Endothelial cell of umbilical vein (primary cell): ENCODE measurements around the gene SYNGAP1. TPM values are rescaled to one million over a fixed set of nuclear protein-coding genes. Genes with fewer than 3 reads are reported as not detected.

Experiments used
- BruUV-seq: library from RNA; stranded (reverse); fragments of 400-500 nt; replicated peaks from 2 replicates; lab custom pipeline; 2021; lab: Mats Ljungman, UMichigan
- CTCF ChIA-PET: fragments of 300-600, 350-600 bp; sonication (Branson Sonifier 250); formaldehyde crosslinking; loops from one replicate; lab custom pipeline; 2021; ENCODE audit warnings: antibody characterized with exemption, inconsistent platforms; lab: Charles Lee
- POLR2A ChIA-PET: fragments of 300-600, 350-600 bp; sonication (Branson Sonifier 250); formaldehyde crosslinking; loops from one replicate; lab custom pipeline; 2021; ENCODE audit warnings: antibody characterized with exemption, inconsistent platforms; lab: Charles Lee
- DNase-seq: peaks from one replicate; pipeline ENCODE4 v3.0.0-alpha.2; 2011; ENCODE audit warnings: low read depth, low spot score
- FAIRE-seq: peaks from 2 replicates; lab custom pipeline; 2011; peaks lifted over from hg19 to GRCh38; lab: Jason Lieb, UNC
- H2AFZ ChIP-seq: 2 replicates; pipeline ENCODE4 v1.6.0; 2012; ENCODE audit warnings: low read depth, low read length, control low read depth, inconsistent platforms
- H3K27ac ChIP-seq: 2 replicates; pipeline ENCODE4 v1.5.1; 2011; ENCODE audit warnings: low read depth, mild to moderate bottlenecking, control low read depth, low read length, moderate library complexity; ENCODE audit not compliant: insufficient read depth
- H3K27me3 ChIP-seq, 2 experiments: 2 replicates each; pipeline versions ENCODE4 v1.6.0 to v1.6.1; 2011; ENCODE audit warnings: low read length in 2 of 2, mixed read lengths in 1 of 2; ENCODE audit not compliant: control insufficient read depth in 2 of 2, insufficient read depth in 2 of 2
- H3K36me3 ChIP-seq, 2 experiments: 2 replicates in 1 of 2; 3 replicates in 1 of 2; pipeline ENCODE4 v1.5.1; 2011; ENCODE audit warnings: low read length in 2 of 2, mild to moderate bottlenecking in 1 of 2, moderate library complexity in 1 of 2; ENCODE audit not compliant: control insufficient read depth in 2 of 2, insufficient read depth in 2 of 2; ENCODE audit errors: extremely low read depth in 1 of 2
- H3K4me1 ChIP-seq: 3 replicates; pipeline ENCODE4 v1.5.1; 2011; ENCODE audit warnings: mild to moderate bottlenecking, low read length; ENCODE audit not compliant: control insufficient read depth, insufficient read depth; ENCODE audit errors: extremely low read depth
- H3K4me2 ChIP-seq: 2 replicates; pipeline ENCODE4 v1.6.1; 2011; ENCODE audit warnings: low read length, control low read depth, mixed read lengths; ENCODE audit not compliant: insufficient read depth
- H3K4me3 ChIP-seq, 3 experiments: fragments of 200-600 bp in 1 of 3; sonication (generic), shearing (Covaris generic) in 1 of 3; replicated peaks in 1 of 3; 2 replicates each; pipeline ENCODE4 v1.5.1; 2011 to 2016; ENCODE audit warnings: control low read depth in 3 of 3, low read length in 3 of 3, mild to moderate bottlenecking in 2 of 3, inconsistent platforms in 1 of 3, low read depth in 1 of 3, moderate library complexity in 1 of 3; ENCODE audit not compliant: insufficient read depth in 1 of 3
- H3K79me2 ChIP-seq: 2 replicates; pipeline ENCODE4 v1.6.0; 2012; ENCODE audit warnings: low read length, inconsistent platforms; ENCODE audit not compliant: control insufficient read depth, insufficient read depth
- H3K9ac ChIP-seq: replicated peaks from 2 replicates; pipeline ENCODE3; 2011; ENCODE audit warnings: low read length, control low read depth; ENCODE audit not compliant: insufficient read depth; ENCODE audit errors: extremely low read depth
- H3K9me1 ChIP-seq: replicated peaks from 3 replicates; pipeline ENCODE4 v1.6.0; 2011; ENCODE audit warnings: mild to moderate bottlenecking, low read length; ENCODE audit not compliant: control insufficient read depth, insufficient read depth; ENCODE audit errors: extremely low read depth
- H3K9me3 ChIP-seq: replicated peaks from 2 replicates; pipeline ENCODE4 v1.5.1; 2012; ENCODE audit warnings: low read length, inconsistent platforms; ENCODE audit not compliant: control insufficient read depth, insufficient read depth
- H4K20me1 ChIP-seq: replicated peaks from 2 replicates; pipeline ENCODE3; 2011; ENCODE audit warnings: mild to moderate bottlenecking, low read length; ENCODE audit not compliant: control insufficient read depth, insufficient read depth; ENCODE audit errors: extremely low read depth
- CTCF ChIP-seq, 2 donors: IDR thresholded peaks; 1 replicate in 1 of 2; 2 replicates in 1 of 2; pipeline ENCODE4 v1.5.1; 2011; ENCODE audit warnings: low read length in 2 of 2, mild to moderate bottlenecking in 2 of 2, moderate library complexity in 2 of 2, control low read depth in 1 of 2, inconsistent platforms in 1 of 2, low read depth in 1 of 2; ENCODE audit not compliant: insufficient read depth in 1 of 2; ENCODE audit errors: extremely low read depth in 1 of 2
- EZH2 ChIP-seq: IDR thresholded peaks from 2 replicates; pipeline ENCODE4 v1.6.1; 2012; ENCODE audit warnings: borderline replicate concordance, low read depth, mild to moderate bottlenecking, moderate library complexity, low read length, inconsistent platforms; ENCODE audit not compliant: severe bottlenecking
- FOS ChIP-seq: IDR thresholded peaks from 2 replicates; pipeline ENCODE4 v1.6.1; 2011; ENCODE audit warnings: mild to moderate bottlenecking, low read length, moderate library complexity, borderline replicate concordance; ENCODE audit not compliant: insufficient read depth
- GATA2 ChIP-seq: IDR thresholded peaks from 2 replicates; pipeline ENCODE4 v1.7.0; 2011; ENCODE audit warnings: low read depth, mild to moderate bottlenecking, moderate library complexity, mixed read lengths, low read length; ENCODE audit not compliant: insufficient read length, insufficient read depth
- JUN ChIP-seq: IDR thresholded peaks from 2 replicates; pipeline ENCODE4 v1.6.1; 2011; ENCODE audit warnings: borderline replicate concordance, low read depth; ENCODE audit not compliant: insufficient read length, insufficient read depth
- MAX ChIP-seq: IDR thresholded peaks from 2 replicates; pipeline ENCODE4 v1.6.1; 2011; ENCODE audit not compliant: insufficient read depth, insufficient read length
- MYC ChIP-seq: IDR thresholded peaks from one replicate; pipeline ENCODE4 v1.6.1; 2011; ENCODE audit warnings: mild to moderate bottlenecking, low read depth, low read length
- POLR2A ChIP-seq: IDR thresholded peaks from 2 replicates; pipeline ENCODE4 v1.6.1; 2012; ENCODE audit warnings: low read depth, mild to moderate bottlenecking, control low read depth, low read length
- POLR2AphosphoS5 ChIP-seq: IDR thresholded peaks from 2 replicates; pipeline ENCODE4 v1.6.1; 2012; ENCODE audit warnings: low read depth, mild to moderate bottlenecking, control low read depth, low read length, moderate library complexity; ENCODE audit not compliant: insufficient read depth
- dilution Hi-C: fragments of 300-500 bp; cut with MboI; formaldehyde crosslinking; loops from one replicate; pipeline ENCODE4 v1.15.0; 2019; ENCODE audit warnings: low sequenced_read_pairs; ENCODE audit not compliant: extremely low pct_ligation_motif_present
- intact Hi-C: fragments of 100-400 bp; cut with micrococcal nuclease; formaldehyde crosslinking; loops from one replicate; pipeline ENCODE4 v1.10.0; 2022
- polyA plus RNA-seq, 4 experiments: library from polyadenylated mRNA; depleted of rRNA in 3 of 4; stranded (reverse) in 3 of 4; unstranded in 1 of 4; fragments of >200 nt; gene quantifications; 2 replicates each; pipeline versions ENCODE4 v1.2.1 to v1.2.3, GENCODE V29; 2011 to 2012; ENCODE audit warnings: missing spikeins in 1 of 4
- total RNA-seq: library from RNA; stranded (reverse); gene quantifications from 2 replicates; pipeline ENCODE4 v1.2.3, GENCODE V29; 2021

The SYNGAP1 gene
- total and polyA plus RNA-seq, 2 donors (not counting 3 experiments of a cell fraction or from before 2014, with no cell fraction given) = 7.3 to 15.1 TPM

GRCh38 chr6:33455051-33455450 is 35.2 kb downstream of the SYNGAP1 start:
- ChIA-PET POLR2A (no interaction called here), CTCF (interaction anchor here (1.1 to 1.7 kb wide), 4 partner anchors 13 to 110 kb away, joined by 3 to 4 read pairs (median 3); partner anchors contain the start of gene CUTA)
- Histone ChIP-seq H3K79me2 (no peaks in the 10 kb centered on the region), H3K9me3 (no peaks in the 10 kb centered on the region), H3K9me1 (no peaks in the 10 kb centered on the region), H3K27me3 (no peaks in the 10 kb centered on the region), H3K36me3 (no peaks in the 10 kb centered on the region), H4K20me1 (no peaks in the 10 kb centered on the region), H3K9ac (peak overlapping the region; percentile 43), H3K4me3 (peak overlapping the region; percentile 40 to 71 (median 69)), H2AFZ (no peak overlapping the region), H3K4me1 (peaks cover 3% of the 10 kb centered on the region), H3K4me2 (peak overlapping the region; percentile 66), H3K27ac (no peak overlapping the region)
- BruUV-seq = TSS peak; percentile 43
- TF ChIP-seq FOS (no peak), MYC (no peak), GATA2 (no peak), POLR2AphosphoS5 (no peak), MAX (no peak), JUN (no peak), POLR2A (no peak), CTCF (IDR thresholded peaks at IDR 0.05; ENCODE audit: extremely low read depth in 1 of 2, insufficient read depth in 1 of 2, low read depth in 1 of 2, low read length in 2 of 2) (no peak), EZH2 (no peak)
- intact Hi-C loops = no loop called here
- dilution Hi-C loops = no loop called here
- FAIRE-seq = no peak
- DNase-seq = no peak
